HepG2 (cell line): Measurements from ENCODE around the gene ITIH3. TPM values are rescaled to one million over a fixed set of nuclear protein-coding genes. Genes with fewer than 3 reads are reported as not detected.

Experiments used
- ATAC-seq: fragments of 200-7000 bp; cut with Tn5 transposase; 3 replicates; pipeline ENCODE4 v1.9.1; 2020; ENCODE audit warnings: mild to moderate bottlenecking, moderate library complexity
- BruUV-seq: library from RNA; stranded (reverse); fragments of 400-500 nt; replicated peaks from 2 replicates; lab custom pipeline; 2021; lab: Mats Ljungman, UMichigan
- CTCF ChIA-PET: fragments of 300-600 bp; formaldehyde crosslinking; extraction: SDS; loops from one replicate; lab custom pipeline; 2021; ENCODE audit warnings: low total read pairs, inconsistent platforms, low intra/inter-chr PET ratio; lab: Yijun Ruan, JAX
- POLR2A ChIA-PET: fragments of 350-600 bp; sonication (Branson Sonifier 250); formaldehyde crosslinking; loops from one replicate; lab custom pipeline; 2020; ENCODE audit warnings: antibody characterized with exemption, inconsistent platforms; lab: Yijun Ruan, JAX
- DNase-seq: peaks from one replicate; pipeline ENCODE4 v3.0.0-alpha.2; 2015; ENCODE audit warnings: low spot score
- FAIRE-seq: peaks from 3 replicates; lab custom pipeline; 2011; peaks lifted over from hg19 to GRCh38; lab: Jason Lieb, UNC
- H2AFZ ChIP-seq: one replicate; pipeline ENCODE4 v1.6.1; 2011; ENCODE audit warnings: low read length, inconsistent platforms
- H3K27ac ChIP-seq: fragments of 300-600 bp; 3 replicates; pipeline ENCODE4 v1.8.0; 2011; ENCODE audit warnings: mixed run types, mild to moderate bottlenecking, mixed read lengths, low read length, inconsistent platforms; ENCODE audit not compliant: insufficient read depth; ENCODE audit errors: extremely low read length
- H3K27me3 ChIP-seq, 2 experiments: fragments of 200-600 bp in 1 of 2; 2 replicates in 1 of 2; 3 replicates in 1 of 2; pipeline versions ENCODE4 v1.6.0 to v1.8.0; 2011; ENCODE audit warnings: low read length in 2 of 2, mild to moderate bottlenecking in 2 of 2, moderate library complexity in 2 of 2, inconsistent platforms in 1 of 2; ENCODE audit not compliant: insufficient read depth in 2 of 2, control insufficient read depth in 1 of 2
- H3K36me3 ChIP-seq, 2 experiments: fragments of 200-600 bp in 1 of 2; replicated peaks in 1 of 2; 2 replicates in 1 of 2; 3 replicates in 1 of 2; pipeline versions ENCODE4 v1.5.1 to v1.8.0; 2011; ENCODE audit warnings: low read length in 2 of 2, inconsistent platforms in 1 of 2; ENCODE audit not compliant: insufficient read depth in 2 of 2, control insufficient read depth in 1 of 2
- H3K4me1 ChIP-seq: 2 replicates; pipeline ENCODE4 v1.5.1; 2012; ENCODE audit warnings: low read length, inconsistent platforms; ENCODE audit not compliant: insufficient read depth
- H3K4me2 ChIP-seq: 2 replicates; pipeline ENCODE4 v1.6.0; 2011; ENCODE audit warnings: low read depth, low read length, inconsistent platforms
- H3K4me3 ChIP-seq, 3 experiments: fragments of 200-600 bp in 1 of 3; sonication (generic), shearing (Covaris generic) in 1 of 3; replicated peaks in 1 of 3; 2 replicates each; pipeline ENCODE4 v1.5.1; 2011 to 2016; ENCODE audit warnings: low read length in 3 of 3, inconsistent platforms in 2 of 3, low read depth in 2 of 3, mild to moderate bottlenecking in 2 of 3, control low read depth in 1 of 3, mixed read lengths in 1 of 3; ENCODE audit not compliant: insufficient read depth in 1 of 3
- H3K79me2 ChIP-seq: one replicate; pipeline ENCODE4 v1.6.1; 2011; ENCODE audit warnings: low read length, inconsistent platforms; ENCODE audit not compliant: insufficient read depth
- H3K9ac ChIP-seq: 2 replicates; pipeline ENCODE4 v1.6.0; 2011; ENCODE audit warnings: mild to moderate bottlenecking, low read depth, low read length, inconsistent platforms; ENCODE audit not compliant: insufficient read depth
- H3K9me3 ChIP-seq: 2 replicates; pipeline ENCODE4 v1.5.1; 2012; ENCODE audit warnings: mild to moderate bottlenecking, low read length
- H4K20me1 ChIP-seq: 2 replicates; pipeline ENCODE4 v1.6.0; 2011; ENCODE audit warnings: inconsistent platforms, mild to moderate bottlenecking, low read length, moderate library complexity; ENCODE audit not compliant: insufficient read depth
- DPF2 ChIP-seq: sonication (generic); formaldehyde crosslinking; IDR thresholded peaks from 2 replicates; pipeline ENCODE4 v1.4.0; 2020; ENCODE audit warnings: mild to moderate bottlenecking, low read depth, missing genetic modification reagents, borderline replicate concordance
- KAT2B ChIP-seq: fragments of 150-350 bp; IDR thresholded peaks from 2 replicates; pipeline ENCODE4 v1.6.1; 2014; ENCODE audit warnings: low read depth, low read length, borderline replicate concordance
- MBNL3 ChIP-seq: fragments of 250-450 bp; sonication (Bioruptor Pico); conservative IDR thresholded peaks from 2 replicates; pipeline ENCODE4 v1.8.0; 2022; ENCODE audit warnings: mild to moderate bottlenecking, inconsistent platforms
- POLR2A ChIP-seq, 2 experiments: IDR thresholded peaks; 2 replicates each; pipeline ENCODE4 v1.6.1; 2011; ENCODE audit warnings: low read depth in 2 of 2, low read length in 2 of 2, mild to moderate bottlenecking in 1 of 2, moderate library complexity in 1 of 2; ENCODE audit not compliant: insufficient read depth in 1 of 2
- RARG ChIP-seq: sonication (generic); formaldehyde crosslinking; IDR thresholded peaks from 2 replicates; pipeline ENCODE4 v1.4.0; 2020; ENCODE audit warnings: low read depth, mild to moderate bottlenecking, missing genetic modification reagents
- SIX1 ChIP-seq: sonication (generic); formaldehyde crosslinking; IDR thresholded peaks from 2 replicates; pipeline ENCODE4 v1.4.0; 2020; ENCODE audit warnings: missing genetic modification reagents, borderline replicate concordance
- SMARCC2 ChIP-seq: fragments of 450-650 bp; IDR thresholded peaks from 2 replicates; pipeline ENCODE4 v1.6.1; 2017; ENCODE audit warnings: antibody characterized with exemption, mild to moderate bottlenecking
- SMYD3 ChIP-seq: sonication (generic); formaldehyde crosslinking; IDR thresholded peaks from 2 replicates; pipeline ENCODE4 v1.8.1; 2023; ENCODE audit warnings: mild to moderate bottlenecking, missing genetic modification reagents
- SNAPC5 ChIP-seq: sonication (generic); formaldehyde crosslinking; IDR thresholded peaks from 2 replicates; pipeline ENCODE4 v1.8.1; 2023; ENCODE audit warnings: mild to moderate bottlenecking, missing genetic modification reagents, borderline replicate concordance
- SP4 ChIP-seq: sonication (generic); formaldehyde crosslinking; IDR thresholded peaks from 2 replicates; pipeline ENCODE4 v1.8.1; 2023; ENCODE audit warnings: mild to moderate bottlenecking, missing genetic modification reagents
- YY1 ChIP-seq: IDR thresholded peaks from 2 replicates; pipeline ENCODE4 v1.6.1; 2011; ENCODE audit warnings: low read length, low read depth, moderate library complexity, mild to moderate bottlenecking; ENCODE audit not compliant: insufficient read depth, insufficient replicate concordance
- ZFP36L1 ChIP-seq: sonication (generic); formaldehyde crosslinking; IDR thresholded peaks from 2 replicates; pipeline ENCODE4 v1.8.0; 2022; ENCODE audit warnings: mild to moderate bottlenecking, missing genetic modification reagents, moderate library complexity
- ZNF441 ChIP-seq: sonication (generic); formaldehyde crosslinking; IDR thresholded peaks from 2 replicates; pipeline ENCODE4 v1.7.0; 2021; ENCODE audit warnings: missing genetic modification reagents, borderline replicate concordance
- ZNF563 ChIP-seq: sonication (generic); formaldehyde crosslinking; IDR thresholded peaks from 2 replicates; pipeline ENCODE4 v1.8.0; 2022; ENCODE audit warnings: mild to moderate bottlenecking, moderate library complexity, missing genetic modification reagents
- ZNF614 ChIP-seq: IDR thresholded peaks from 2 replicates; pipeline ENCODE4 v1.6.1; 2018; ENCODE audit warnings: missing biosample characterization, missing genetic modification reagents, inconsistent platforms, borderline replicate concordance
- WGBS: methylation state at CpG from one replicate; pipeline ENCODE4 v1.1.6; 2017; ENCODE audit warnings: low lambda C conversion rate; 5-methylcytosine and 5-hydroxymethylcytosine counted together
- in situ Hi-C: cut with HindIII; loops from 2 replicates; pipeline ENCODE4 v1.10.0; 2017; ENCODE audit warnings: low pct_unique_long_range_greater_than_20kb; ENCODE audit not compliant: extremely low pct_ligation_motif_present
- intact Hi-C: fragments of 100-400 bp; cut with micrococcal nuclease; formaldehyde crosslinking; loops from one replicate; pipeline ENCODE4 v1.10.0; 2022; ENCODE audit not compliant: unreplicated experiment
- polyA plus RNA-seq, 8 experiments: library from polyadenylated mRNA; depleted of rRNA in 3 of 8; stranded (reverse) in 7 of 8; unstranded in 1 of 8; fragments of >200 nt; fragmentation: Illumina TruSeq in 4 of 8; extraction: Trizol in 4 of 8; gene quantifications; 2 replicates each; pipeline versions ENCODE4 v1.2.1 to v1.2.3, GENCODE V29; 2011 to 2016; ENCODE audit warnings: low read depth in 4 of 8, missing spikeins in 1 of 8, mixed read lengths in 1 of 8; ENCODE audit not compliant: insufficient read depth in 1 of 8
- total RNA-seq, 5 experiments: library from RNA; depleted of rRNA; stranded (reverse); fragments of >200 nt; fragmentation: Illumina TruSeq; extraction: Trizol; gene quantifications; 2 replicates each; pipeline ENCODE4 v1.2.3, GENCODE V29; 2016; ENCODE audit warnings: low read depth in 1 of 5
- TF ChIP-seq, protein P1 (sequence below): sonication (generic); formaldehyde crosslinking; IDR thresholded peaks from 2 replicates; pipeline ENCODE4 v1.4.0; 2020; ENCODE audit warnings: missing genetic modification reagents

Gene ITIH3
- total and polyA plus RNA-seq, 2 of the 13 experiments (the other 11 are each of a cell fraction or from before 2014, with no cell fraction given): 105 to 632 TPM

DNA sequence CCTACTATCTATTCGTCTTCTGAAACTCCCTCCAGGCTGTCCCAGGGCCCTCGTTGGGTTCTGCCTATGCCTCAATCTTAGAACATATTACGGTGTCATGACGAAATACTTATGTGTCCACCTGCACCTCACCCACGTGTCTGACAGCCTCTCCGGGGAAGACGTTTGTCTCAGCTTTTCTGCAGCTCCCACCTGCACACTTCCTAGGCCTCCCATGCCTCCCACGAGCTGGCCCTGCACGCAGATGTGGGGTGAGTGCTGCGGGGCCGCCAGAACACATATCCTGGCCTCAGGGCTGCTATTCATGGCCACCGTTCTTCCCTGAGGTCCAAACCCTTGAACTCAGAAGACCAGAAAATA is 47.4 kb downstream of the ITIH3 start:
- Histone ChIP-seq H3K4me2 (no peak overlapping the region), H3K27me3 (no peaks in the 10 kb centered on the region), H4K20me1 (no peaks in the 10 kb centered on the region), H3K9ac (no peak overlapping the region), H2AFZ (no peak overlapping the region), H3K36me3 (no peaks in the 10 kb centered on the region), H3K4me1 (peaks cover 26% of the 10 kb centered on the region), H3K79me2 (no peaks in the 10 kb centered on the region), H3K9me3 (no peaks in the 10 kb centered on the region), H3K4me3 (no peak overlapping the region), H3K27ac (no peak overlapping the region)
- BruUV-seq: no TSS peak
- ChIA-PET CTCF (no interaction called here), POLR2A (no interaction called here)
- FAIRE-seq: no peak
- TF ChIP-seq RARG (CRISPR knock-in tag): no peak
- no peak for TF ChIP-seq DPF2 (CRISPR knock-in tag)
- TF ChIP-seq ZNF563 (CRISPR knock-in tag): no peak
- no peak for TF ChIP-seq SIX1 (CRISPR knock-in tag)
- no peak for TF ChIP-seq YY1
- no peak for TF ChIP-seq ZNF614 (CRISPR knock-in tag)
- TF ChIP-seq ZNF441: no peak
- no peak for TF ChIP-seq SMARCC2
- no peak for TF ChIP-seq SNAPC5 (CRISPR knock-in tag)
- TF ChIP-seq KAT2B: no peak
- no peak for TF ChIP-seq POLR2A (IDR thresholded peaks at IDR 0.05; ENCODE audit: insufficient read depth in 1 of 2, low read depth in 2 of 2, low read length in 2 of 2)
- no peak for TF ChIP-seq MBNL3 (CRISPR knock-in tag)
- TF ChIP-seq, protein P1, sequence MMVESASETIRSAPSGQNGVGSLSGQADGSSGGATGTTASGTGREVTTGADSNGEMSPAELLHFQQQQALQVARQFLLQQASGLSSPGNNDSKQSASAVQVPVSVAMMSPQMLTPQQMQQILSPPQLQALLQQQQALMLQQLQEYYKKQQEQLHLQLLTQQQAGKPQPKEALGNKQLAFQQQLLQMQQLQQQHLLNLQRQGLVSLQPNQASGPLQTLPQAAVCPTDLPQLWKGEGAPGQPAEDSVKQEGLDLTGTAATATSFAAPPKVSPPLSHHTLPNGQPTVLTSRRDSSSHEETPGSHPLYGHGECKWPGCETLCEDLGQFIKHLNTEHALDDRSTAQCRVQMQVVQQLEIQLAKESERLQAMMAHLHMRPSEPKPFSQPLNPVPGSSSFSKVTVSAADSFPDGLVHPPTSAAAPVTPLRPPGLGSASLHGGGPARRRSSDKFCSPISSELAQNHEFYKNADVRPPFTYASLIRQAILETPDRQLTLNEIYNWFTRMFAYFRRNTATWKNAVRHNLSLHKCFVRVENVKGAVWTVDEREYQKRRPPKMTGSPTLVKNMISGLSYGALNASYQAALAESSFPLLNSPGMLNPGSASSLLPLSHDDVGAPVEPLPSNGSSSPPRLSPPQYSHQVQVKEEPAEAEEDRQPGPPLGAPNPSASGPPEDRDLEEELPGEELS (CRISPR knock-in tag): no peak
- no peak for TF ChIP-seq SMYD3 (CRISPR knock-in tag)
- no peak for TF ChIP-seq SP4 (CRISPR knock-in tag)
- no peak for TF ChIP-seq ZFP36L1 (CRISPR knock-in tag)
- no peak for DNase-seq
- intact Hi-C loops: no loop called here
- no peak for ATAC-seq
- WGBS: 82% methylated on average over 12 of the region's 12 CpGs
- in situ Hi-C loops: no loop called here
